Right ventricle myocardium inferior (tissue), 1 donor: Measurements from ENCODE around the gene GAK. TPM values are rescaled to one million over a fixed set of nuclear protein-coding genes. Genes with fewer than 3 reads are reported as not detected.

Experiments
- ATAC-seq: fragments of 200-7000 bp; cut with Tn5 transposase; one replicate; pipeline ENCODE4 v1.9.1; 2020; ENCODE audit warnings: mild to moderate bottlenecking, moderate library complexity
- DNase-seq: peaks from one replicate; pipeline ENCODE4 v3.0.0; 2021; ENCODE audit errors: missing footprints
- intact Hi-C: fragments of 100-400 bp; cut with DNase I; formaldehyde crosslinking; loops from one replicate; pipeline ENCODE4 v1.11.0; 2022
- total RNA-seq: library from RNA; stranded (reverse); fragmentation: NEBNext Ultra II Directional; extraction: Animal tissue kit (Norgen Biotek cat#: 25700); gene quantifications from one replicate; pipeline ENCODE4 v1.2.1, GENCODE V29; 2021
- donor health status: DM: no; HTN: yes; CAD: no; lungs with severe emphysema.

GAK gene
- total RNA-seq, 1 donor from 2014 or later = 29.3 TPM

GRCh38 chr4:883377-884095 lies 48.6 kb downstream of the GAK start:
- intact Hi-C loops = no loop called here
- no peak for DNase-seq
- ATAC-seq = no peak

GRCh38 chr4:882646-883045 lies 49.5 kb downstream of the GAK start:
- DNase-seq (no peak), ATAC-seq (no peak)
- intact Hi-C loops = no loop called here

GRCh38 chr4:881709-882108 lies 50.4 kb downstream of the GAK start:
- ATAC-seq = no peak
- intact Hi-C loops = no loop called here

DNA sequence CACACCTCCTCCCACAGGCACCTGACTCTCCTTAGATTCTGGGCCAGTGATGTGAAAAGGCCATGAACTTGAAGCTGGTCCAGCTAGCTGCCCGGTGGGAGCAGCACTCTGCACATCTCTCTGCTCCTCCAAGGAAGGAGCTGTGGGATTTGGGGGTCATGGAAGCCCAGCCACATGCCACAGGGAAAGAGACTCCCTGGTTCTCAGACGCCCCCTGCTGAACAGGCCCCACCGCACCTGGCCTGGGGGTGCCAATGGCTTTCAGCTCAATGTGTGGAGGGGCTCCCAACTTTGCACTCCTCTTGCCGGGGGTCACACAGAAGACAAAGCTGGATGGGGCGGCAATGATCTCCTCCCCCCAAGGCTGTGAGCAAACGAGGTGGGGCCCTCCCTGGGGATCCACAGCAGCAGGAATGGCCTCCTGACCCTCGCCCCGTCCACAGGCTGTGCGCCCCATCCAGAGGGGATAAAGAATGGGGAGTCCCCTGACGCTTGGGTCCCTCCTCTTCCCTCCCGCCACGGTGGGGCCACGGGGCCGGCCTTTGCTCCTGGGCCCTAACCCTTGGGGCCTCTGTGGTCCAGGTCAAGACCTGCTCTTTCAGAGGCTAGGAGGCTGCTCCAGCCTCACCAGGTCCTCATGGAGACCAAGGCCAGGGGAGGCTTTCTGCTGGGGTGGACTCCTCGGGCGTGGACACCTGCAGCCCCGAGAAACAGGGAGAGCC lies 51.3 kb downstream of the GAK start:
- intact Hi-C loops = no loop called here
- DNase-seq (no peak), ATAC-seq (no peak)

More at GRCh38 chr4:881709-882108, 50.4 kb downstream of the GAK start:
- DNase-seq = no peak

DNA sequence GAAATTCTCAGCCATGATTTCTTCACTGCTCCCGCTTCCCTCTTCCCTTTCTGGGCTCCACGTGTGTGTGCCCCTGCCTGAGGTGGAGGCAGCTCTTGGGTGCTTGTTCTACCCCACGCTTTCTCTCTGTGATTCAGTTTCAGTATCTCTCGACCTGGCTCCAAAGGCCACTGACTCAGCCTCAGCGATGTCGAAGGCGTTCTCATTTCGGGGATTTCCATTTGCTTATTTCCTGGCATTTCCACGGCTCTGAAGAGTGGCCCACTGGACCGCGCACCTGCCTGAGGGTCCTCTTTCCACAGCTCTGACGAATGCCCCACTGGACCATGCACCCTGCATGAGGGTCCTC lies 52.4 kb downstream of the GAK start:
- intact Hi-C loops = no loop called here
- no peak for DNase-seq

DNA sequence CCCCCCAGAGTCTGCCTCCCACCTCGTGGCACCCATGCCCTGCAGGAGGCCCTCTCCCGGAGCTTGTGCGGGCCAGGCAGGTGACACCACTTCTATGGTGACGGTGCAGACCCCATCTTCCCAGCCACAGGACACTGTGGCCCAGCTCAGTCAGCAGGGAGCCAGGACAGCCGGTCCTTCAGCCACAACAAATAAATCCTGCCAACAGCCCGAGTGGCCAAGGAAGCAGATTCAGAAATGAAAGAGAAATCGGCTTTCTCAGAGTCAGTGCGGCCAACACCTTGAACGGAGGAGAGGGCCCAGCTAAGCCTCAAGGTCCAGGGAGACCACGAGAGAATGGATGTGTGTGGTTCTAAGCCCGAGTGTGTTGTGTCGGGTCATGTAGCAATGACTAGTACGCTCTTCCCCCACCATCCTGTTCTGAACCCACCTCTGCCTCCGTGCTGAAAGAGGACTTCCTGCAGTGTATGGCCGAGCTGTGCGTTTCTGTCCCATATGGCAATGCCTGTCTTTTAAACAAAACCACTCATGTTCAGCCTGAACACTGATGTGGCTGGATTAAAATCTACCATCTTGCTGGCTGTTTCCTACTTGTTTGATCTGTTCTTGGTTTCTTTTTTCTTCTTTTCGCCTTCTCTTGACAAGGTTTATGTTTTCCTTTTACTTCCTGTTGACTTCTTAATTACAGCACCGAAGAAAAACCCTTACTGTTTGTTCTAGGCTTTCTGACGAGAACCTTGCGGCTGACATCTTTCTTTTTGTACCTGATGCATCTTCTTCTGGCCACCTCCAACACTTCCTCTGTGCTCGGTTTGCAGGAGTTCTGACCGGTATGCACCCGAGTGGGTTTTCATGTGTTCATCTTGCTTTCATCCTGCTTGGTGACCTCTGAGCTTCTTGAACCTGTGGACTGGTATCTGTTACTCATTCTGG lies 53.1 kb downstream of the GAK start:
- DNase-seq (no peak), ATAC-seq (no peak)
- intact Hi-C loops = no loop called here

More for the DNA sequence above, 52.4 kb downstream of the GAK start:
- no peak for ATAC-seq

GRCh38 chr4:877502-877901 lies 54.6 kb downstream of the GAK start:
- ATAC-seq (no peak), DNase-seq (no peak)
- intact Hi-C loops = no loop called here

- ATAC-seq (no peak), DNase-seq (no peak)
- intact Hi-C loops = no loop called here
These were observed 55.3 kb downstream of the GAK start for GRCh38 chr4:876780-877179.

- intact Hi-C loops = no loop called here
- ATAC-seq = no peak
- DNase-seq = no peak
These were observed 56.2 kb downstream of the GAK start for GRCh38 chr4:875818-876423.

DNA sequence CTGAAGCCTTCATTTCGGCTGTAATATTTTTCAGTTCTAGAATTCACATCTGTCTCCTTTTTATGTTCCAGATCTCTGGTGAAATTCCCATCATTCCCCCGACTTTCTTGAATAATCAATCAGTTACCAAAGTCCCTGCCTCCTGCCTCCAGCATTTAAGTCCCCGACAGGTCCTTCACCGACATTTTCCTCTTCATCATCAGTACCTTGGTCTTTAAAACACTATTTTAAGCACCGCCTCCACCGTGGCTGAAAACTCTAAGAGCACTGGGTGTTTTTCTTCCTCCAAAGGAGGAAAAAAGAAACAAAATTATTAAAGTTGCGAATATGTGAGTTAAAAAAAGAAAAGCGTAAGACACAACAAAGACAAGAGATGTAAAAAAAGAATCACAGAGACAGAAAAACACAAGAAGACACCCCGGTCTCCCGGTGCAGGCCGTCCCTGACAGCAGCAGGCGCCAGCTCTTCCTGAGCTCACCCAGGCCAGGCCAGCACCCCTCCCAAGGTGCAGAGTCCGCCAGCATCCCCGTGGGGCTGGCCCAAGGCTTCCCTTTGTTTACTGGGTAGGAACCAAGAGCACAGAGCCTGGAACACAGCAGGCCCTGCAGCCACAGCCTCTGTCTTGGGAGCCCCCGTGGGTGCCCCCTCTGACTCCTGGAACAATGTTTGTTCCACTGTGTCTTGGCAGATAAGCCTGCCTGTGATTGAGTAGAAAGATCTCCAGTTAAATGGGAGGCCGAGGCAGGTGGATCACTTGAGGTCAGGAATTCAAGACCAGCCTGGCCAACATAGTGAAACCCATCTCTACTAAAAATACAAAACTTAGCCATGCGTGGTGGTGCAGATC lies 56.9 kb downstream of the GAK start:
- DNase-seq = no peak
- intact Hi-C loops = no loop called here
- ATAC-seq = no peak

GRCh38 chr4:874056-874455 lies 58.1 kb downstream of the GAK start:
- DNase-seq = no peak
- ATAC-seq = no peak
- intact Hi-C loops = no loop called here

GRCh38 chr4:872241-872981 lies 59.7 kb downstream of the GAK start:
- no peak for ATAC-seq
- no peak for DNase-seq
- intact Hi-C loops = no loop called here

- ATAC-seq (no peak), DNase-seq (no peak)
- intact Hi-C loops = no loop called here
These were observed 60.6 kb downstream of the GAK start for GRCh38 chr4:871484-871883.

- peak; percentile 27 for DNase-seq
- intact Hi-C loops = no loop called here
- no peak for ATAC-seq
These were observed 61.2 kb downstream of the GAK start for GRCh38 chr4:870951-871350.

- DNase-seq (peak; percentile 54), ATAC-seq (no peak)
- intact Hi-C loops = no loop called here
These were observed 62.3 kb downstream of the GAK start for GRCh38 chr4:869776-870175.

DNA sequence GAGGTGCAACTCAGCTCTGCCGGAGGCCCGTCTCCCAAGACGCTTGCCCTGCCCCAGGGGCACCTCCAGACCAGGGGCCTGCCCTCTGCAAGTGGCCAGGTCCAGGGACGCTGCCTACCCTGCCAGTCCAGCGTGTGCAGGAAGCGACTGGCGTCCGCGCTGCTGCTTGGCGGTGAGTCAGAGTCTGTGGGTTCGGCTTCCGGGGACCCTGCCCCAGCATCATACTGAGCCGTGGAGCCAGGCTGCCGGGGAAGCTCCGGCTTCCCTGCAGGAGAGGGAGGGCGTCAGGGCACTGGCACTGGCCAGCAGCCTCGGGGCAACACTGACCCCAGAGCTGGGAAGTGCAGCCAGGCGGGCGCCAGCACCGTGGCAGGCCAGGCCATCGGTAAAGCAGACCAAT lies 63.7 kb downstream of the GAK start:
- ATAC-seq (no peak), DNase-seq (peak; percentile 59)
- intact Hi-C loops = no loop called here

DNA sequence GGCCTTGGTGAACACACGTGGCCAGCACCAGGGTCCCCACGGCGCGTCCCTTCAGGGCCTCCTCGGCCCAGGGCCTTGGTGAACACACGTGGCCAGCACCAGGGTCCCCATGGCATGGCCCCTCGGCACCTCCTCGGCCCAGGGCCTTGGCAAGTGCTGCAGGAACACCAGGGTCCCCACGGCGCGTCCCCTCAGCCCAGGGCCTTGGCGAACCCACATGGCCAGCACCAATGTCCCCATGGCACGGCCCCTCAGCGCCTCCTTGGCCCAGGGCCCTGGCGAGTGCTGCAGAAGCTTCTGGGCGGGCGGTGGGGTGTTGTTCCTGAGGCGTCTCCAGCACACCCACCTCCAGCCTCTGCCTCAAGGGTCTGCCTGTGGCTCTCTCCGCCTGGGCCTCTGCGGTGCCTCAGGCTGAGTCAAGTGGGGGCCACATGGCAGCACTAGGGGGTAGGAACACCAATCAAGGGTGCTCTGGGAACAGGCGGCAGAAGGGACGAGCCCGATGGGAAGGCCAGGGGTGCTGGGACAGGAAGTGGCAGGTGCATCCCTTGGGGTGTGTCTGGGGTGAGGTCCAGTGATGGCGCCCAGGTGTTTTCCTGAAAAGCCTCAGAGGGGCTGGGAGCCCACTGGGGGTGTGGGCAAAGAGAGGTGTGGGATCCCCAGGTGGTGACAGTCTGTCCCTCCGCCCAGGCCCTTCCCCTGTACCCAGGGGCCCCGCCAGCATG lies 64.4 kb downstream of the GAK start:
- ATAC-seq (no peak), DNase-seq (peak; percentile 26)
- intact Hi-C loops = no loop called here
